Renal cortex interstitium (tissue), 11 donors: Measurements from ENCODE around the gene NHEJ1. TPM values are rescaled to one million over a fixed set of nuclear protein-coding genes. Genes with fewer than 3 reads are reported as not detected.

ENCODE experiments used
- DNase-seq, 11 donors: peaks; one replicate each; pipeline ENCODE4 v3.0.0-alpha.2; 2013; ENCODE audit warnings: low read depth in 9 of 11, low spot score in 4 of 11; ENCODE audit errors: extremely low read depth in 1 of 11
- polyA plus RNA-seq, 3 donors: library from polyadenylated mRNA; unstranded; fragments of 120-200 nt; gene quantifications; one replicate each; pipeline ENCODE4 v1.2.1, GENCODE V29; 2013; ENCODE audit not compliant: insufficient read length in 3 of 3

NHEJ1 gene
- polyA plus RNA-seq, 3 donors, result 16.7 to 21.4 (median 17.0) TPM

DNA sequence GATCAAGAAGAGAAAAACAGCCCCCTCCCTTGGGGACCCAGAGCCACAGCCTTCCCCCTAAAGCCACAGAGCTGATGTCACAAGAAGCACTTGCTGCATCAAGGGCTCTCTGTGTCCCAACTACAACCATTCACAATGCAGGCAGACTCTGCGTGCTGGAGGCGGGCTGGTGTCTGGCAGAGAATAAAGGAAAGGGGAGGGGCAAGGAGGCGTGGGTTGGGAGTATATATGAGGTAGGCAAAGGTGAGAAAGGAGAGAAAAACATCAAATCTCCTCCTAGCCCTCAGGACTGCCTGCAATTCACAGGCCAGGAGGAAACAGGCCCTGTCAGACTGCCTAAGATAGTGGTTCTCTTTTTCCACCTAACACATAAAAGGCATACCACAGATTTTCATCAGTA is 51.1 kb downstream of the NHEJ1 start:
- DNase-seq, result no peak

- DNase-seq, result no peak
These were observed 52.9 kb downstream of the NHEJ1 start for GRCh38 chr2:219107758-219108157.

DNA sequence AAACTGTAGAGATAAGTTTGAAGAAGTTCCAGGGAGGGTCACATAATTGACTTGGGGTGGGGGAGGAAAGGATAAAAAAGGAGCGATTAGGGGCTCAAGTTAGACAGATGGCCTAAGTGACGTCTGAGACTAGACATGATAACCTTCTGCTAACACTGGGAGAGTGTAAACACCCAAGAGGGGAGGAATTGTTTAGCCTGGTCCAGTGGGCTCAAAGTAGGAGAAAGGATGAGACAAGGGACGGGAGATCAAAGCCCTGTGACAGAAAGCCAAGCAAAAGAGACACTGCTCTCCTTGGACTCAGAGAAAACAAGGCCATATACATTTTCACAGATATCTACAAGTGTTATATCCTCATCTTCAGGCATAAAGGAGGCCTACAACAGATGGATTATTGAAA is 54.4 kb downstream of the NHEJ1 start:
- no peak for DNase-seq

- no peak for DNase-seq
These were observed 56.2 kb downstream of the NHEJ1 start for GRCh38 chr2:219104107-219105035.

DNA sequence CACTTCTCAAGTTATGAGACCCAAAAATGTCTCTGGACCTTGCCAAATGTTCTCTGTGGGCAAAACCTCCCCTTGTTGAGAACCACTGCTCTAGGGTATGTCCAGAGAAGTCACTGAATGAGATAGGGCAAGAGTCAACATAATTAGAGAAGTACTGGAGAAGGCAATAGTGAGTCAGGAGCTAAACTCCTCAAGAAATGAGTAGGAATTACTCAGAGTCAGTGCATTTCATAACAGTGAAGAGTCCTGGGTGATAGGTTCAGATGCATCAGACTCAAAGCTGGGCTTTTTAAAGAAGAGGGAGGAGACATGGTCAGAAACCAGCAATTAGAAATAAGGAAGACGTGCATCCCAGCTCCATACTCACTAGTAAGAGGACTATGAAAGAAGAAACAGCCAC is 61.3 kb downstream of the NHEJ1 start:
- DNase-seq, result no peak

- DNase-seq, result no peak
These were observed 65.1 kb downstream of the NHEJ1 start for GRCh38 chr2:219095406-219095935.

DNA sequence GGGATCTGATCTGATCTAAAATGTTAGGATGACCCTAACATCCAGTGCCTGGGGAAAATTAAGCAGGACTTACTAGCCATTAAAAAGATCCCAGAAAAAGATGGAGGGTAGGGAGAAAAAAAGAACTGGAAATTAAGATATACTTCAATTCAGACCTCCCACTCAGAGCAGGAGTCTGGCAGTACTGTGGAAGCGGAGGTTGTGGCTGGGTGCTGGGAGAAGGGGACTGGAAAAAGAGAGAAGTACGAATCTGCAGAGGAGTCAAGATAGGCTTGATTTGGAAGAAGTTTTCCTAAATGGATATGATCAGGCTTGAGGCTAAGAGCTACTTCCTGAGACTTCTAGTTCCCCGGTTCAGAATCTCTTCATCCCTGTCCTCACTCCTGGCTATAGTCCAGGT is 66.4 kb downstream of the NHEJ1 start:
- no peak for DNase-seq

DNA sequence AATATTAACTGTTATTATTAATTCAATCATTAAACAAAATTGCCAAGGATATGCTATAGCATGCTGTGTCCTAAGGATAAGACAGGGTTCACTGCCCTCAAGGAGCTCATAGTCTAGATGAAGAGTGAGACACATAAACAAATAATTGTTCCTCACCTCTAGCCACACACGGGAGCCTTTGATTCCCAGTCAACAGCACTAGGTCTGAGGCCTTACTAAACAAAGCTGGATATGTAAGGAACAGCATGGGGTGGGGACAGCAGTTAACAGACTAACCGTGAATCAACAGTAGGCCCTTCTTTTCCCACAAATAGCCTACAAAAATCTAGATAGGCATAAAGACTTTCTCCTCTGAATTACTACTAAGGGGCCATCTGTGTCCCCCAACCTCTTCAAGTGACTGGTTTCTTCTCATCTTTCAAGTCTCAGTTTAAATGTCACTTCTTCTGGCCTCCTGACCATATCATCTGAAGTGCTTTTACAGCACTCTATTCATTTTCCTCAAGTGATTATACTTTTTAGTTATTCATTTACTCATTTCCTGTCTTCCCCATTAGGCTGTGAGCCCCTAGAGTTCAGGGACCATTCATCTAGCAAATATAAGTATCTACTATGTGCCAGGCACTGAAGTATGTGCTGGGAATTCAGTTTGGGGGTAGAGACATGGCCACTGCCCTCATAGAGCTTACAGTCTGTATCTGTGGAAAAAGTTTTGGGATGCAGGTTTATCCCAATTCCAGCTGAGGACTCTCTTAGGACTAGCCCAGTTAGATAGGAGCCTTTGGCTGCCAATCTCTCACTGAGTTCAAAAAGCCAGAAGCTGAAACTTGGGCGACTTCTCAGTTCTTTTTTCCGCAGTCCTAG is 69.9 kb downstream of the NHEJ1 start:
- DNase-seq, result no peak

GRCh38 chr2:219089330-219089729 is 71.3 kb downstream of the NHEJ1 start:
- no peak for DNase-seq

GRCh38 chr2:219087848-219088247 is 72.8 kb downstream of the NHEJ1 start:
- no peak for DNase-seq

DNA sequence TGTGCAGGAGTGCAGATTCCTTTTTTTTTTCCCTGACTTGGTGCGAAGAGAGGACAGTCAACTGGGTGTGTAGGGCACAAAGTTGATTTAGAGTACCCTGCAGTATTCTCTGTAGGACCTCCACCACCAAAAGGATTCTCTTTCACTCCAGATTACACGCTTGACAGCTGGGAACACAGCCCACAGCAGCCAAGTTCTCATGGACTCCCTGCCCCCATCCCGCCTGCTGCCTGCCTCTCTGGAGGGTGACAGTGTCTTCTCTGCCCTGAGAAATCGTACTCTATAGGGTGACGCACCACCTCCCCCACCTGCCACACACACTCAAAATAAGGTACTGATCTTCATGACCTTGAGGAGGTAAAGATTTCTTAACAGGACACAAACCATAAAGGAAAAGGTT is 73.3 kb downstream of the NHEJ1 start:
- DNase-seq, result no peak

GRCh38 chr2:219086196-219086595 is 74.4 kb downstream of the NHEJ1 start:
- no peak for DNase-seq

- DNase-seq, result no peak
These were observed 75.8 kb downstream of the NHEJ1 start for GRCh38 chr2:219084791-219085190.

DNA sequence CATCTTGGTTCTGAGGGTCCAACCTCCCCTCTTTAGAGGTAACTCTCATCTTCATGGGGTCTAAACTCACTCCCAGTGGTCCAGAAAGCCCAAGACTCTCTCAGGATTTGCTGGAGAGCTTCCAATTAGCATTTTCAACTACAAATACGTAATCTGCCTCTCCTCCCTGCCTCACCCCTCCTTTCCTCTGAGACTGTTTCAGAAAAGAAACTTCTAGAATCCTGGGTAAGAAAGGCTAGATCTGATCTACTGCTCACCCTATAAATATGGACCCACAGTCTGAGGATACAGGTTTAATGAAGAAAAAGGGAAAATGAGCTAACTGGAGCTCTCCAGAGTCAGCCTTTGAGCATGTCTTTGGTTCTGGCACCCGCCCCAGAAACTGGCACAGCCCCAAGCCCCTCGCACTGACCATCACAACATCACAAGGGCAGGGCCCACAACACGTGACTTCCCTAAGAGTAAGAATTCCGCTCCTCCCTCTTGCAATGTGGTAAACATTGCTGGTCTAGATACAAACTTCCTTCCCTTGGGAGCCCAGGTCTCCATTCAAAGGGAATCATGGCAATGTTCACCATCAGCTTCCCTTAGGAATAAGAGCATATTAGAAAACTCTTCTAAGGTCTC is 78.2 kb downstream of the NHEJ1 start:
- DNase-seq, result no peak

DNA sequence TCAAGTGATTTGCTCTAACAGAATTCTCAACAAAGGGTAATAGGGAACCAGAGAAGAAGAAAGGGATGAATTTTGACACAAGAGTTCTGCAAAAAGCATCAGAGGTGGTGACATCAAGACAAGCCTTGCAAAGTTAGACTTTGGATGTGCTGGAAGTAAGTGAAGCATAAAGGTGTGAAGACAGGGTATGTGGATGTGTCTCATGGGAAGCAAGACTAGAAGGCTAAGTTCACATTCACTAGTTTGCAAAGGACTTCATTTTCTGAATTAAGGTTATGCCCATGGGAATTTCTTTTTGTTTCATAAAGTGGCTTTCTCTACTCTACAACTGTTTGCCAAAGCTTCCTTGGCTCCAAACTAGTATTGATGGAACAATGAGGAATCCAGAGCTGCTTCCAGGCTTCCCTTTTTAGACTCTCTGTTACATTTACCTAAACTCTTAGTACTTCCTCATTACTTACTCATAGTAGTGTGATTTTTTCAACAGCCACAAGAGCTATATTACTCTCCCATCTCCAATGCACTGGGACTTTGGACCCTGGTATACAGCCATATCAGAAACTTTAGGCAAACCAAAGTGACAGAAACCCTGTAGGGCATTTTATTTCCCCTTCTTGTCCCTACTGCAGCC is 78.8 kb downstream of the NHEJ1 start:
- DNase-seq, result no peak

- no peak for DNase-seq
These were observed 79.5 kb downstream of the NHEJ1 start for GRCh38 chr2:219081096-219081495.

DNA sequence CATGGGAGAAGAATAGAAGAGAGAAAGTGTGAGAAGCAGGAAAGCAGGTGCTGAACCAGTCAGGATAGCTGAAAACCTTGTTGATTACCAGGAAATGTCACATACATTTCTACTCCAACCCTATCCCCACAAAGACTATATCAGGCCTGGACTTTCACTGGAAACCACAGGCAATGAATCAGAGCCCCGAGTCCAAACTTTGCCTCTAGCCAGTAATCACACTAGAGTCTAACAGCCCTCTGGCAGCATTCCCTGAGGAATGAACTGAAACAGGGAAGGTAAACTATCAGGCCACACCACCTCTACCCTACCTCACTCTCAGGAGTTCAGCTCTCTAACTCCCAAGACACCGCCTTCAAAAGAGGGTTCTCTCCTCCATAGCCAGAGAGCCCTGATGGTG is 81.2 kb downstream of the NHEJ1 start:
- no peak for DNase-seq

DNA sequence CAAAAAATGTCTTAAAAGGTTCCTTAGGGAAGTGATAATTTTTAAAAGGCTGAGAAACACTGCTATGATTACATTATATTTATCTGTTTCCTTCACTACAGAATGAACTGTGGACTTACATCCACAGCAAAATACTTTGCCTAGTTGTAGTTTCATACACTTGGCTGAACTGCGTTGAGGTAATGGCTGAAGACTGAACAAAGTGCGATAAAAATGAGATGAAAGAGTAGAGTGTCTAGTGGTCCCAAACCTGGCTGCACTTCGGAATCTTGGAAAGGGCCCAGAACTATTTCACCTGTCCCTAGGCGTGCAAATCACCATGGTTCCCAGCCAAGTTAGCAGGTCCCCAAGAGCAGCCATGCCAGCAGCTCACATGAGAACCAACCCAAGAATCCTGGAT is 81.7 kb downstream of the NHEJ1 start:
- no peak for DNase-seq

DNA sequence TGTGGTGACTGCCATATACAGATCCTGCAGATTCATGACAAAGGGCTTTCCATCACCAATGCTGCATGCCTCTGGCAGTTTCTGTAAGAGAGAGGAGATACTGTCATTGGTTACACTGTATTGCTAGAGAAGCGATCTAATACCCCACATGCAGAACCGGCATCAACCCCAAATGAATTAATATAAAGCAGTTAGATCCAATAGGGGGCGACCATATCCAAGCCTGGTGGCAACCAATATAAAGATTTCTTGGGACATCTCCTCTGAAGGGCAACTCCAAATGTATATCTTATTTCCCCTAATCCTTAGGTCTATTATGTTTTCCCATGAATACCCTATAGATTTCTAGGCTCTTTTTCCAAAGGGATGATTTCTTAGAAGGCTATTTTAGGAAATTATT is 82.5 kb downstream of the NHEJ1 start:
- DNase-seq, result no peak
